WTC11 (cell line): ENCODE results near the gene BRSK2. TPM values are rescaled to one million over a fixed set of nuclear protein-coding genes. Genes with fewer than 3 reads are reported as not detected.

Experiments
- ATAC-seq: fragments of 200-7000 bp; cut with Tn5 transposase; 2 replicates; pipeline ENCODE4 v1.10.0; 2021; ENCODE audit warnings: mild to moderate bottlenecking, moderate library complexity
- CTCF ChIA-PET: fragments of 300-600 bp; sonication (Branson Sonifier 250); formaldehyde crosslinking; loops from one replicate; lab custom pipeline; 2021; ENCODE audit warnings: antibody characterized with exemption; lab: Charles Lee
- POLR2A ChIA-PET: fragments of 350-600 bp; sonication (Branson Sonifier 250); formaldehyde crosslinking; loops from one replicate; lab custom pipeline; 2021; ENCODE audit warnings: antibody characterized with exemption; lab: Charles Lee
- DNase-seq: peaks from one replicate; pipeline ENCODE4 v3.0.0; 2021; ENCODE audit warnings: low spot score
- H3K27ac Mint-ChIP-seq: 2 replicates; pipeline ENCODE4 v1.8.0; 2021; ENCODE audit warnings: mixed read lengths
- H3K27me3 Mint-ChIP-seq: 2 replicates; pipeline ENCODE4 v1.8.0; 2021; ENCODE audit warnings: low read depth, mild to moderate bottlenecking, moderate library complexity, mixed read lengths
- H3K36me3 Mint-ChIP-seq: 2 replicates; pipeline ENCODE4 v1.8.0; 2021; ENCODE audit warnings: mixed read lengths
- H3K4me1 Mint-ChIP-seq: 2 replicates; pipeline ENCODE4 v1.8.0; 2022; ENCODE audit warnings: mixed read lengths
- H3K4me3 Mint-ChIP-seq: 2 replicates; pipeline ENCODE4 v1.8.0; 2021; ENCODE audit warnings: mild to moderate bottlenecking, moderate library complexity, mixed read lengths
- H3K9me3 Mint-ChIP-seq: 2 replicates; pipeline ENCODE4 v1.8.0; 2021; ENCODE audit warnings: mixed read lengths
- AFF4 ChIP-seq: sonication (generic); formaldehyde crosslinking; IDR thresholded peaks from 2 replicates; pipeline ENCODE4 v1.8.1; 2023; ENCODE audit warnings: mild to moderate bottlenecking, missing genetic modification reagents, borderline replicate concordance
- AR ChIP-seq: fragments of 250-450 bp; sonication (Bioruptor Pico); IDR thresholded peaks from 2 replicates; pipeline ENCODE4 v1.9.0; 2021; ENCODE audit warnings: mild to moderate bottlenecking
- CDX4 ChIP-seq: fragments of 250-450 bp; sonication (Bioruptor Pico); IDR thresholded peaks from 2 replicates; pipeline ENCODE4 v1.9.0; 2021; ENCODE audit warnings: moderate library complexity, mild to moderate bottlenecking, inconsistent platforms, borderline replicate concordance
- CREB1 ChIP-seq: sonication (generic); formaldehyde crosslinking; IDR thresholded peaks from 2 replicates; pipeline ENCODE4 v1.8.0; 2023; ENCODE audit warnings: mild to moderate bottlenecking, missing genetic modification reagents
- CREM ChIP-seq: sonication (generic); formaldehyde crosslinking; IDR thresholded peaks from 2 replicates; pipeline ENCODE4 v1.8.1; 2022; ENCODE audit warnings: mild to moderate bottlenecking, missing genetic modification reagents, moderate library complexity
- CTCF ChIP-seq: fragments of 200-600 bp; IDR thresholded peaks from 2 replicates; pipeline ENCODE4 v1.8.0; 2022; ENCODE audit warnings: antibody characterized with exemption
- EMX1 ChIP-seq: fragments of 250-450 bp; sonication (Bioruptor Pico); IDR thresholded peaks from 2 replicates; pipeline ENCODE4 v1.8.0; 2021; ENCODE audit warnings: mild to moderate bottlenecking
- ETV6 ChIP-seq: sonication (generic); formaldehyde crosslinking; IDR thresholded peaks from 2 replicates; pipeline ENCODE4 v1.8.1; 2022; ENCODE audit warnings: mild to moderate bottlenecking, missing genetic modification reagents
- GABPB1 ChIP-seq: sonication (generic); formaldehyde crosslinking; IDR thresholded peaks from 2 replicates; pipeline ENCODE4 v1.8.1; 2023; ENCODE audit warnings: mild to moderate bottlenecking, missing genetic modification reagents
- HMGA2 ChIP-seq: fragments of 250-450 bp; sonication (Bioruptor Pico); IDR thresholded peaks from 2 replicates; pipeline ENCODE4 v1.4.0; 2021; ENCODE audit warnings: mild to moderate bottlenecking, moderate library complexity
- IRF2 ChIP-seq: sonication (generic); formaldehyde crosslinking; IDR thresholded peaks from 2 replicates; pipeline ENCODE4 v1.8.0; 2022; ENCODE audit warnings: low read depth, missing genetic modification reagents, borderline replicate concordance
- MLX ChIP-seq: sonication (generic); formaldehyde crosslinking; IDR thresholded peaks from 2 replicates; pipeline ENCODE4 v1.8.1; 2023; ENCODE audit warnings: mild to moderate bottlenecking, missing genetic modification reagents, moderate library complexity
- MYBL2 ChIP-seq: sonication (generic); formaldehyde crosslinking; IDR thresholded peaks from 2 replicates; pipeline ENCODE4 v1.8.1; 2023; ENCODE audit warnings: mild to moderate bottlenecking, moderate library complexity, missing genetic modification reagents
- SMAD4 ChIP-seq: sonication (generic); formaldehyde crosslinking; IDR thresholded peaks from 2 replicates; pipeline ENCODE4 v1.8.0; 2022; ENCODE audit warnings: mild to moderate bottlenecking, missing genetic modification reagents
- SP1 ChIP-seq: sonication (generic); formaldehyde crosslinking; conservative IDR thresholded peaks from 2 replicates; pipeline ENCODE4 v1.8.1; 2022; ENCODE audit warnings: missing genetic modification reagents
- STAT6 ChIP-seq: sonication (generic); formaldehyde crosslinking; conservative IDR thresholded peaks from 2 replicates; pipeline ENCODE4 v1.8.1; 2023; ENCODE audit warnings: mild to moderate bottlenecking, low read depth, missing genetic modification reagents, moderate library complexity
- ZMAT4 ChIP-seq: fragments of 250-450 bp; sonication (Bioruptor Pico); IDR thresholded peaks from 2 replicates; pipeline ENCODE4 v1.9.0; 2021; ENCODE audit warnings: mild to moderate bottlenecking
- ZNF425 ChIP-seq: fragments of 250-450 bp; sonication (Bioruptor Pico); conservative IDR thresholded peaks from 2 replicates; pipeline ENCODE4 v1.9.0; 2021; ENCODE audit warnings: mild to moderate bottlenecking
- total RNA-seq: library from RNA; stranded (reverse); gene quantifications from 3 replicates; pipeline ENCODE4 v1.2.3, GENCODE V29; 2021

The BRSK2 gene
- total RNA-seq, 1 experiment from 2014 or later: 34.5 TPM

GRCh38 chr11:1455763-1456060 is 66.0 kb downstream of the BRSK2 start (continued):
- no peak for TF ChIP-seq MLX (CRISPR knock-in tag)
- no peak for TF ChIP-seq ZMAT4 (CRISPR knock-in tag)
- no peak for TF ChIP-seq MYBL2 (CRISPR knock-in tag)
- TF ChIP-seq IRF2 (CRISPR knock-in tag): no peak
- TF ChIP-seq, all 79 proteins: peak for 0

- no peaks in the 10 kb centered on the region for H3K9me3 Mint-ChIP-seq
- no peaks in the 10 kb centered on the region for H3K27me3 Mint-ChIP-seq
- no peaks in the 10 kb centered on the region for H3K36me3 Mint-ChIP-seq
- H3K4me3 Mint-ChIP-seq: no peak overlapping the region
- TF ChIP-seq SMAD4 (CRISPR knock-in tag) (no peak), EMX1 (CRISPR knock-in tag) (no peak), CREM (CRISPR knock-in tag) (no peak), GABPB1 (no peak), MYBL2 (CRISPR knock-in tag) (no peak), CDX4 (CRISPR knock-in tag) (no peak), CREB1 (no peak), ZNF425 (CRISPR knock-in tag) (no peak), AFF4 (CRISPR knock-in tag) (no peak), SP1 (CRISPR knock-in tag) (no peak), STAT6 (CRISPR knock-in tag) (no peak), ETV6 (no peak), CTCF (no peak), HMGA2 (CRISPR knock-in tag) (no peak), AR (CRISPR knock-in tag) (no peak)
- ChIA-PET CTCF (interaction anchor here (1.1 to 1.6 kb wide), 2 partner anchors 8 to 59 kb away, joined by 3 to 5 read pairs; no protein-coding TSS in a partner anchor), POLR2A (no interaction called here)
- ATAC-seq (no peak), DNase-seq (no peak)
- H3K4me1 Mint-ChIP-seq: no peaks in the 10 kb centered on the region
- no peak overlapping the region for H3K27ac Mint-ChIP-seq
These were observed 66.4 kb downstream of the BRSK2 start for GRCh38 chr11:1456176-1456575.
